ENCODE data around the gene NFKB2.

GRCh38 chr10:102405108-102405571 is 9.6 kb downstream of the NFKB2 start:
- no peak for TF ChIP-seq POU6F1 (CRISPR knock-in tag; IDR thresholded peaks at IDR 0.05; ENCODE audit: borderline replicate concordance, low read depth)
- no peak for TF ChIP-seq ESRRG (CRISPR knock-in tag; IDR thresholded peaks at IDR 0.05)
- TF ChIP-seq, protein P1, sequence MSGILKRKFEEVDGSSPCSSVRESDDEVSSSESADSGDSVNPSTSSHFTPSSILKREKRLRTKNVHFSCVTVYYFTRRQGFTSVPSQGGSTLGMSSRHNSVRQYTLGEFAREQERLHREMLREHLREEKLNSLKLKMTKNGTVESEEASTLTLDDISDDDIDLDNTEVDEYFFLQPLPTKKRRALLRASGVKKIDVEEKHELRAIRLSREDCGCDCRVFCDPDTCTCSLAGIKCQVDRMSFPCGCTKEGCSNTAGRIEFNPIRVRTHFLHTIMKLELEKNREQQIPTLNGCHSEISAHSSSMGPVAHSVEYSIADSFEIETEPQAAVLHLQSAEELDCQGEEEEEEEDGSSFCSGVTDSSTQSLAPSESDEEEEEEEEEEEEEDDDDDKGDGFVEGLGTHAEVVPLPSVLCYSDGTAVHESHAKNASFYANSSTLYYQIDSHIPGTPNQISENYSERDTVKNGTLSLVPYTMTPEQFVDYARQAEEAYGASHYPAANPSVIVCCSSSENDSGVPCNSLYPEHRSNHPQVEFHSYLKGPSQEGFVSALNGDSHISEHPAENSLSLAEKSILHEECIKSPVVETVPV (CRISPR knock-in tag; IDR thresholded peaks at IDR 0.05), result no peak
- no peak for TF ChIP-seq ZNF70 (CRISPR knock-in tag; IDR thresholded peaks at IDR 0.05)
- TF ChIP-seq PATZ1 (CRISPR knock-in tag; IDR thresholded peaks at IDR 0.05; ENCODE audit: borderline replicate concordance), result no peak
- no peak for TF ChIP-seq ARNTL (CRISPR knock-in tag; IDR thresholded peaks at IDR 0.05; ENCODE audit: borderline replicate concordance, low read depth)
- TF ChIP-seq TCF4 (CRISPR knock-in tag; IDR thresholded peaks at IDR 0.05; ENCODE audit: borderline replicate concordance), result no peak
- no peak for TF ChIP-seq ZFP30 (CRISPR knock-in tag; IDR thresholded peaks at IDR 0.05)
- TF ChIP-seq ZNF8 (CRISPR knock-in tag; IDR thresholded peaks at IDR 0.05), result no peak

Data from SK-N-SH treated with all-trans-retinoic acid at 6 μM for 48 hours (cell line).